Osteocyte (in vitro differentiated cells): ENCODE results near the gene TMCC3. TPM values are rescaled to one million over a fixed set of nuclear protein-coding genes. Genes with fewer than 3 reads are reported as not detected.
"Not testable (repeated sequence)": the region's sequence is repeated elsewhere in the genome, so short reads cannot be mapped to it uniquely, and the experiment has no call there.

ENCODE experiments used
- DNase-seq: peaks from one replicate; pipeline ENCODE4 v3.0.0; 2021; ENCODE audit warnings: mixed read lengths; ENCODE audit not compliant: unreplicated experiment; ENCODE audit errors: extremely low spot score
- H3K27ac Mint-ChIP-seq: one replicate; pipeline ENCODE4 v1.8.0; 2021; ENCODE audit warnings: mild to moderate bottlenecking, mixed read lengths; ENCODE audit not compliant: unreplicated experiment
- H3K27me3 Mint-ChIP-seq: one replicate; pipeline ENCODE4 v1.8.0; 2021; ENCODE audit warnings: mixed read lengths; ENCODE audit not compliant: unreplicated experiment
- H3K36me3 Mint-ChIP-seq: one replicate; pipeline ENCODE4 v1.8.0; 2021; ENCODE audit warnings: mixed read lengths; ENCODE audit not compliant: unreplicated experiment
- H3K4me1 Mint-ChIP-seq: one replicate; pipeline ENCODE4 v1.8.0; 2021; ENCODE audit warnings: mixed read lengths; ENCODE audit not compliant: unreplicated experiment
- H3K4me3 Mint-ChIP-seq: one replicate; pipeline ENCODE4 v1.8.0; 2021; ENCODE audit warnings: mild to moderate bottlenecking, moderate library complexity, mixed read lengths; ENCODE audit not compliant: unreplicated experiment
- H3K9me3 Mint-ChIP-seq: one replicate; pipeline ENCODE4 v1.8.0; 2021; ENCODE audit warnings: mixed read lengths; ENCODE audit not compliant: unreplicated experiment
- total RNA-seq: library from RNA; stranded (reverse); gene quantifications from 2 replicates; pipeline ENCODE4 v1.2.1, GENCODE V29; 2021
- TF ChIP-seq, protein P1 (sequence below): fragments of 200-600 bp; sonication (generic); IDR thresholded peaks from 2 replicates; pipeline ENCODE4 v1.5.0; 2021; ENCODE audit warnings: antibody characterized with exemption, mild to moderate bottlenecking, moderate library complexity

The TMCC3 gene
- total RNA-seq, 1 donor from 2014 or later = not detected

DNA sequence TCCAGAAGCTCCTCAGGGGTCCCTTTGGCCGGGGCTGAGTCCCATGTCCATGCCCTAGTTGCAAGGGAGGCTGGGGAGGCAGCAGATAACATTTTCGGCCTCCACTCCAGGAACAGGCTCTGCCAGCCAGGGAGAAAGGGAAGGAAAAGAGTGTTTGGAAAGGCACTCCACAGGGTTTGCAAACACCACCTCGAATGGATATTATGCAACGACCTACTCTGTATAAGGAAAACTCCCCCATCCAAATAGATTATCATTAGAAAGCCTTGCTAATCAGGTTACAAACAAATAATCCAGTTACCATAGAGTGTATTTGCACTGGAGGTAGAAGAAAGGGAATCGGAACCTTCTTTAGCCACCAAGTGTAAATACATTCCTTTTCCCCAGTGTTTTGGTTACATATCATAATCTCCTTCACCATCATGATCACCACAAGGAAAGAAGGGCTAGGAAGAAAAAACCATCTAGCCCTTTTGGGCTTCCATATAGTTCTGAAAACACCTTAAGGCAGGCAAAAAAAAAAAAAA is 40.4 kb downstream of the TMCC3 start:
- DNase-seq = no peak
- TF ChIP-seq, protein P1, sequence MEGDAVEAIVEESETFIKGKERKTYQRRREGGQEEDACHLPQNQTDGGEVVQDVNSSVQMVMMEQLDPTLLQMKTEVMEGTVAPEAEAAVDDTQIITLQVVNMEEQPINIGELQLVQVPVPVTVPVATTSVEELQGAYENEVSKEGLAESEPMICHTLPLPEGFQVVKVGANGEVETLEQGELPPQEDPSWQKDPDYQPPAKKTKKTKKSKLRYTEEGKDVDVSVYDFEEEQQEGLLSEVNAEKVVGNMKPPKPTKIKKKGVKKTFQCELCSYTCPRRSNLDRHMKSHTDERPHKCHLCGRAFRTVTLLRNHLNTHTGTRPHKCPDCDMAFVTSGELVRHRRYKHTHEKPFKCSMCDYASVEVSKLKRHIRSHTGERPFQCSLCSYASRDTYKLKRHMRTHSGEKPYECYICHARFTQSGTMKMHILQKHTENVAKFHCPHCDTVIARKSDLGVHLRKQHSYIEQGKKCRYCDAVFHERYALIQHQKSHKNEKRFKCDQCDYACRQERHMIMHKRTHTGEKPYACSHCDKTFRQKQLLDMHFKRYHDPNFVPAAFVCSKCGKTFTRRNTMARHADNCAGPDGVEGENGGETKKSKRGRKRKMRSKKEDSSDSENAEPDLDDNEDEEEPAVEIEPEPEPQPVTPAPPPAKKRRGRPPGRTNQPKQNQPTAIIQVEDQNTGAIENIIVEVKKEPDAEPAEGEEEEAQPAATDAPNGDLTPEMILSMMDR = no peak
- Mint-ChIP-seq H3K36me3 (no peaks in the 10 kb centered on the region), H3K9me3 (peaks cover 7% of the 10 kb centered on the region), H3K27ac (no peak overlapping the region), H3K4me3 (no peak overlapping the region), H3K27me3 (peaks cover 31% of the 10 kb centered on the region), H3K4me1 (peaks cover 3% of the 10 kb centered on the region)

DNA sequence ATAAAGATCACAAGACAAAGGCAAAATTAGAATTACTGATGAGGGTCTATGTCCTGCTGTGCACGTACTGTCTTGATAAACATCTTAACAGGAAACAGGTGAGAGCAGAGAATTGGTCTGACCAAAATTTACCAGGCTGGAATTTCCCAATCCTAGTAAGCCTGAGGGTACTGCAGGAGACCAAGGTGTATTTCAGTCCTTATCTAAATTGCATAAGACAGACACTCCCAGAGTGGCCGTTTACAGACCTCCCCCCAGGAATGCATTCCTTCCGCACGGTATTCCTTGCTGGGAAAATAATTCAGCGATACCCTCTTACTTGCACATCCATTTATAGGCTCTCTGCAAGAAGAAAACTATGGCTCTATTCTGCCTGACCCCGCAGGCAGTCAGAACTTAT is 43.5 kb downstream of the TMCC3 start:
- not testable (repeated sequence) for H3K36me3 Mint-ChIP-seq, DNase-seq, H3K4me3 Mint-ChIP-seq, H3K4me1 Mint-ChIP-seq, H3K9me3 Mint-ChIP-seq, H3K27ac Mint-ChIP-seq
- H3K27me3 Mint-ChIP-seq = peaks cover 44% of the 10 kb centered on the region

DNA sequence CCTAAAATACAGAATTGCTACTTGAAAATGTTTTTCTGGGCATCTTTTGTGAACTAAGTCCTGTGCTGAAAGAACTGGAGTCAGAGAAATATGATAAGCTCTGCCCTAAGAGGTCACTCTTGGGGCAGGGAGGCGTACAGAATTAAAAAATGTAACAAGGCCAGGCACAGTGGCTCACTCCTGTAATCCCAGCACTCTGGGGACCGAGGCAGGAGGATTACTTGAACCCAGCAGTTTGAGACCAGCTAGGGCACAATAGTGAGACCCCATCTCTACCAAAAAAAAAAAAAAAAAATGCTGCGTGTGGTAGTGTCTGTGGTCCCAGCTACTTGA is 46.0 kb downstream of the TMCC3 start:
- peaks cover 7% of the 10 kb centered on the region for H3K9me3 Mint-ChIP-seq
- TF ChIP-seq, protein P1 = no peak
- peaks cover 39% of the 10 kb centered on the region for H3K27me3 Mint-ChIP-seq
- H3K36me3 Mint-ChIP-seq = no peaks in the 10 kb centered on the region
- DNase-seq = no peak
- no peak overlapping the region for H3K27ac Mint-ChIP-seq
- no peaks in the 10 kb centered on the region for H3K4me1 Mint-ChIP-seq
- H3K4me3 Mint-ChIP-seq = no peak overlapping the region

DNA sequence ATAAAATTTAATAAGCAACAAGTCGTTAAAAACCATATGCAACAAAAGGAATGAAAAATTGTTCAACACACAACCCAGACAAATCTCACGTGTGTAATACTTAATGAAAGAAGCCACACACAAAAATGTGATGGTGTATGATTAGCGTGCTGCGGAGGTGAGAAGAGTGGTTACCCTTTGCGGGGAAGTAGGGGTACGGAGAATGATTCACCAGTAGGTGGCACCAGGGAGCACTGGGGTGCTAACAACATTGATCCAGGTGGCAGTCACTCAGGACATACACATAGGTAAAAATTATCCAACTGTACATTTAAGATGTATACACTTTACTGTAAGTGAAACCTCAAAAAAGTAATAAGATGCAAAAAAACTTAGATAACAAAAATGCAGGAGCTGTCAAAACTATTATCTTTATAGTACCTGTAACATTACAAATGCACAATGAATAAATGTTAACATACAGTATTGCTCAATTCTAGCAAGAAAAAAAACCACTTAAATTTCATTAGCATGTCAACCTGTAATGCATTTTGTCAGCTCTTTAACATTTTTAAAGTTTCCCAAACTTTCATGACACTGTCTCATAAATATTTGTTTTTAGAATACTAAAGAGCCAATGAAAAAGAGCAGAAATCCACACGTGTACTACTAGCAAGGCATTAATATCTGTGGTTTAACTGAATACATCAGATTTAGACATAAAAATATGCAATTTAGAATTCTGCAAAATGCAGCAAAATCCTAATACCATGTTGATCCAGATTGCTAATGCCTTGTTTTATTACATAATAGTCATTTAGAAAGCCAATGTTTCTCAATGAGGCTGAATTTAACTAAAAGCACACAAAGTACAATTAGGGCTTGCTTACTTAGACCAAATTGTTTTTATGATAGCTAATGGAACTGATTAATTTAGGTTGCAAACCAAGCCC is 46.7 kb downstream of the TMCC3 start:
- Mint-ChIP-seq H3K36me3 (no peaks in the 10 kb centered on the region), H3K4me1 (no peaks in the 10 kb centered on the region), H3K27ac (no peak overlapping the region), H3K27me3 (peaks cover 42% of the 10 kb centered on the region), H3K9me3 (peaks cover 7% of the 10 kb centered on the region), H3K4me3 (no peak overlapping the region)
- TF ChIP-seq, protein P1 = peak; percentile 52
- DNase-seq = no peak

DNA sequence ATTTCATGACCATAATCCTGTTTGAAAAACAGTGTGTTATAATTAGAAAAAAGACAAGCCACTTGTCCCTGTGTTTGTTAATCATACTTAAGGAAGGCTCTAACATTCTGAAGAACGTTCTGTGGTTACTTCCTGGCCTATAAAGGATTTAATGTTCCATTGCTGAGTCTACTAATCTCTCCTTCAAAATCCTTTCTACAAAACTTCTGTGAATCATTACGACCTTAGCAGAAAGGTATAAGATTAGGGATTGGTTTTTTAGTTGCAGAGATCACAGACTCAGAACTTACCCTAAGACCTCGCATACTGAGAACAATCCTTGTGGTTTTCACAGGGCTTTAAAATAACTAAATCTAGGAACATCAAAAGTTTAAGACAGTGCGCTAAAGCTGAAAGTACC is 48.3 kb downstream of the TMCC3 start:
- Mint-ChIP-seq H3K9me3 (peaks cover 5% of the 10 kb centered on the region), H3K27ac (no peak overlapping the region), H3K4me3 (no peak overlapping the region)

DNA sequence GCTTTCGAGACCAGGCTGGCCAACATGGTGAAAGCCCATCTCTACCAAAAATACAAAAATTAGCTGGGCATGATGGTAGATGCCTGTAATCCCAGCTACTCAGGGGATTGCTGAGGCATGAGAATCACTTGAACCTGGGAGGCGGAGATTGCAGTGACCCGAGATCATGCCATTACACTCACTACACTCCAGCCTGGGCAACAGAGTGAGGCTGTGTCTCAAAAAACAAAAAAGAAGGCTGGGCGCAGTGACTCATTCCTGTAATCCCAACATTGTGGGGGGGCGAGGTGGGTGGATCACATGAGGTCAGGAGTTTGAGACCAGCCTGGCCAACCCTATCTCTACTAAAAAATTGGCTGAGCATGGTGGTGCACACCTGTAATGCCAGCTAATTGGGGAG is 49.0 kb downstream of the TMCC3 start:
- not testable (repeated sequence) for DNase-seq, H3K4me1 Mint-ChIP-seq, H3K27ac Mint-ChIP-seq, H3K36me3 Mint-ChIP-seq, H3K9me3 Mint-ChIP-seq, H3K4me3 Mint-ChIP-seq
- H3K27me3 Mint-ChIP-seq = peaks cover 47% of the 10 kb centered on the region

More for the DNA sequence above, 48.3 kb downstream of the TMCC3 start:
- peaks cover 45% of the 10 kb centered on the region for H3K27me3 Mint-ChIP-seq
- TF ChIP-seq, protein P1 = no peak
- DNase-seq = no peak
- no peaks in the 10 kb centered on the region for H3K36me3 Mint-ChIP-seq
- no peaks in the 10 kb centered on the region for H3K4me1 Mint-ChIP-seq
